Hepatic stellate cell (primary cell): ENCODE data around the gene TOMM6.

Experiments used
- DNase-seq: peaks from one replicate; pipeline ENCODE4 v3.0.0; 2011; ENCODE audit warnings: low spot score

The TOMM6 gene

GRCh38 chr6:41787219-41787917 is at the start of gene TOMM6:
TSS of gene TOMM6 (plus strand) at chr6:41787694. CDS start at chr6:41787698, 4 bp downstream.
- DNase-seq = peak; percentile 92

- DNase-seq = no peak
Observed at GRCh38 chr6:41739041-41739440, 48.5 kb upstream of the TOMM6 start.

- DNase-seq = no peak
Observed at GRCh38 chr6:41740366-41741162, 46.9 kb upstream of the TOMM6 start.

- no peak for DNase-seq
Observed at GRCh38 chr6:41741625-41742490, 45.6 kb upstream of the TOMM6 start.

GRCh38 chr6:41743406-41744235 is 43.9 kb upstream of the TOMM6 start:
- DNase-seq = no peak

- no peak for DNase-seq
Observed at GRCh38 chr6:41744236-41744787, 43.2 kb upstream of the TOMM6 start.

GRCh38 chr6:41746107-41746506 is 41.4 kb upstream of the TOMM6 start:
- DNase-seq = no peak

GRCh38 chr6:41747256-41748101 is 40.0 kb upstream of the TOMM6 start, which contains the start of gene PGC:
TSS of gene PGC (minus strand) at chr6:41747397. CDS start at chr6:41747334, 63 bp downstream.
- no peak for DNase-seq

- DNase-seq = no peak
Observed at GRCh38 chr6:41748102-41748477, 39.4 kb upstream of the TOMM6 start.

- no peak for DNase-seq
Observed at GRCh38 chr6:41748542-41748941, 39.0 kb upstream of the TOMM6 start.

- no peak for DNase-seq
Observed at GRCh38 chr6:41750374-41750773, 37.1 kb upstream of the TOMM6 start.

- no peak for DNase-seq
Observed at GRCh38 chr6:41755895-41756294, 31.6 kb upstream of the TOMM6 start.

- no peak for DNase-seq
Observed at GRCh38 chr6:41756354-41756753, 31.1 kb upstream of the TOMM6 start.

GRCh38 chr6:41757271-41757670 is 30.2 kb upstream of the TOMM6 start:
- no peak for DNase-seq

- no peak for DNase-seq
Observed at GRCh38 chr6:41757931-41758640, 29.4 kb upstream of the TOMM6 start.

- DNase-seq = no peak
Observed at GRCh38 chr6:41758641-41759035, 28.9 kb upstream of the TOMM6 start.

- DNase-seq = no peak
Observed at GRCh38 chr6:41759106-41759904, 28.2 kb upstream of the TOMM6 start.

GRCh38 chr6:41759905-41760579 is 27.5 kb upstream of the TOMM6 start:
- DNase-seq = no peak
